ENCODE data around the gene RAP1GAP2.

Gene RAP1GAP2
- 99.3 to 156 (median 134) reads per million in 3 donors for total RNA-seq

DNA sequence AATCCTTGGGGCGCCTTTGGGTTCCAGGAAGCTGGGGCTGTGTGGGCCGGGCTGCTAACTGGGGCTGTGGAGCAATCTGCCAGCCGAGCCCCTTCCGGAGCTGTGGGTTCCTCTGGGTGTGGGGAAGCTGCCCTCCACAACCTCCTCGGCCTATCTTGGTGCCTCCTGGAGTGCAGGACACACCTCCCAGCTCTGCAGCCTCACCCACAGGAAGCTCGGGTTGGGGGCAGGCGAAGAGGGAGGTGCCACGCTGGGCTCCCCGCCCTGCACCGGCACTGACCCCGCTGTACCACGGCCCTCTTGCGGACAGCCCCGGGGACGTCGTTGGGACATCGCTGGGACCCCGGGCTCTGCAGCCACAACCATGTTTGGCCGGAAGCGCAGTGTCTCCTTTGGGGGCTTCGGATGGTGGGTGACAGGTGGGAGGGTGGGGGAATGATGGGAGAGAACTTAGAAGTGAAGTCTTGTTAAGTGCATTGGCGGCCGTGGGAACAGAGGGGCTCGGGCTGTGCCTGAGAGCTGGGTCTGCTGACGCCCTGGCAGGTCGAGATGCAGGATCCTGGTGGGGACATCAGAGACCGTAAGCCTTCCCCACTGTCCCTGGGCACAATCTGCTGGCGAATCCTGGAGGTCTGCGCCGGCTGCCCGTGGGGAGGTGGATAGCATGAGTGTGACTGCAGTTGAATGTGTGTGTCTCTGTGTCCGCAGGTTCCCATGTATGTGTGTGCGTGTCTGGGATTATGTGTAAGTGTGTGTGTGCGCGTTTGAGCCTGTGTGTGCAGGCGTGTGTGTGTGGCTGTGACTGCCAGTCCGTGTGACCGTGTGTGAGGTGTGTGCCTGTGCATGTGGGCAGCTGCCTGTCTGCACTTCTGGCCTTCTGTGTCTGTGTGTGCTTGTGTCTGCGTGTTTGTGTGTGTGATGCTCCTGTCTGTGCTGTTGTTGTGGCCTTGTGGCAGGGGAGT lies at the start of gene RAP1GAP2:
TSS of gene RAP1GAP2 (plus strand) at position 275 of the 962 bp plus-strand sequence. CDS start at position 365, 90 bp downstream.
- Histone ChIP-seq H3K27me3 (replicated peaks; ENCODE audit: control insufficient read depth, insufficient read depth, low read length, poor library complexity, severe bottlenecking) (no peaks in the 10 kb centered on the region), H3K9me3 (ENCODE audit: control insufficient read depth, low read length) (no peaks in the 10 kb centered on the region), H3K27ac (ENCODE audit: insufficient read depth, low read length, poor library complexity, severe bottlenecking) (peak within 1 kb of the TSS; percentile 50), H3K4me3 (ENCODE audit: insufficient read depth, low read depth, low read length, poor library complexity, severe bottlenecking) (peak within 1 kb of the TSS; percentile 78), H3K4me1 (ENCODE audit: control insufficient read depth, insufficient read depth, low read length, poor library complexity, severe bottlenecking) (peaks cover 65% of the 10 kb centered on the region), H3K36me3 (ENCODE audit: control insufficient read depth, insufficient read depth, low read length) (peaks cover 7% of the 10 kb centered on the region)
- DNase-seq: peak; percentile 69 to 74 (median 71)

- H3K27ac ChIP-seq (ENCODE audit: insufficient read depth, low read length, poor library complexity, severe bottlenecking): no peak within 1 kb of the TSS
- H3K36me3 ChIP-seq (ENCODE audit: control insufficient read depth, insufficient read depth, low read length): no peaks in the 10 kb centered on the region
- no peak within 1 kb of the TSS for H3K4me3 ChIP-seq (ENCODE audit: insufficient read depth, low read depth, low read length, poor library complexity, severe bottlenecking)
- H3K27me3 ChIP-seq (replicated peaks; ENCODE audit: control insufficient read depth, insufficient read depth, low read length, poor library complexity, severe bottlenecking): peaks cover 15% of the 10 kb centered on the region
- H3K9me3 ChIP-seq (ENCODE audit: control insufficient read depth, low read length): no peaks in the 10 kb centered on the region
- no peak for DNase-seq
- peaks cover 5% of the 10 kb centered on the region for H3K4me1 ChIP-seq (ENCODE audit: control insufficient read depth, insufficient read depth, low read length, poor library complexity, severe bottlenecking)
Observed at GRCh38 chr17:2749058-2749783, 47.0 kb upstream of the RAP1GAP2 start, which contains the start of gene CCDC92B. Gene CCDC92B (minus strand): TSS chr17:2749652. CDS start chr17:2735145, 14,507 bp downstream.

- Histone ChIP-seq H3K9me3 (ENCODE audit: control insufficient read depth, low read length) (no peaks in the 10 kb centered on the region), H3K4me3 (ENCODE audit: insufficient read depth, low read depth, low read length, poor library complexity, severe bottlenecking) (no peak overlapping the region), H3K4me1 (ENCODE audit: control insufficient read depth, insufficient read depth, low read length, poor library complexity, severe bottlenecking) (peaks cover 5% of the 10 kb centered on the region), H3K36me3 (ENCODE audit: control insufficient read depth, insufficient read depth, low read length) (no peaks in the 10 kb centered on the region), H3K27ac (ENCODE audit: insufficient read depth, low read length, poor library complexity, severe bottlenecking) (no peak overlapping the region), H3K27me3 (replicated peaks; ENCODE audit: control insufficient read depth, insufficient read depth, low read length, poor library complexity, severe bottlenecking) (peaks cover 15% of the 10 kb centered on the region)
- DNase-seq: peak; percentile 27 to 53 (median 48)
Observed at GRCh38 chr17:2749784-2750181, 46.5 kb upstream of the RAP1GAP2 start.

DNA sequence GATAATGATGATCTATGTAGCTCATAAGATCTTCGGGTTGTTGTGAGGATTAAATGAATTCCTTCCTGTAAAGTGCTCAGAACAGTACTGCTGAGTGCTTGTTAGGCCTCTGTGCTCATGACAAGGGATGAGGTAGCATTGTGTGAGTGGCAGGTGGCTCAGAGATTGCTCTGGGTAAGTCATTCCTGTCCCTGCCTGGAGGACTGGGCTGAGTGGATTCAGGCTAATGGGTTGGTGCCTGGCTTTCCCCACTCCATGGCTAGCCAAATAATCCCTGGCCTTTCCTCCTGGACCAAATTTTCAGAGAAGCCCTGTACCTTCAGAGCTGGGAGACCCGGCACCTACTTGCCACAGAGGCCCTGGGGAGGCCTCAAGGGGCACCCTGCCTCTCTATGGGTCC lies 45.5 kb upstream of the RAP1GAP2 start:
- no peak overlapping the region for H3K27ac ChIP-seq (ENCODE audit: insufficient read depth, low read length, poor library complexity, severe bottlenecking)
- H3K27me3 ChIP-seq (replicated peaks; ENCODE audit: control insufficient read depth, insufficient read depth, low read length, poor library complexity, severe bottlenecking): peaks cover 19% of the 10 kb centered on the region
- peaks cover 7% of the 10 kb centered on the region for H3K4me1 ChIP-seq (ENCODE audit: control insufficient read depth, insufficient read depth, low read length, poor library complexity, severe bottlenecking)
- no peaks in the 10 kb centered on the region for H3K36me3 ChIP-seq (ENCODE audit: control insufficient read depth, insufficient read depth, low read length)
- no peaks in the 10 kb centered on the region for H3K9me3 ChIP-seq (ENCODE audit: control insufficient read depth, low read length)
- no peak for DNase-seq
- no peak overlapping the region for H3K4me3 ChIP-seq (ENCODE audit: insufficient read depth, low read depth, low read length, poor library complexity, severe bottlenecking)

DNA sequence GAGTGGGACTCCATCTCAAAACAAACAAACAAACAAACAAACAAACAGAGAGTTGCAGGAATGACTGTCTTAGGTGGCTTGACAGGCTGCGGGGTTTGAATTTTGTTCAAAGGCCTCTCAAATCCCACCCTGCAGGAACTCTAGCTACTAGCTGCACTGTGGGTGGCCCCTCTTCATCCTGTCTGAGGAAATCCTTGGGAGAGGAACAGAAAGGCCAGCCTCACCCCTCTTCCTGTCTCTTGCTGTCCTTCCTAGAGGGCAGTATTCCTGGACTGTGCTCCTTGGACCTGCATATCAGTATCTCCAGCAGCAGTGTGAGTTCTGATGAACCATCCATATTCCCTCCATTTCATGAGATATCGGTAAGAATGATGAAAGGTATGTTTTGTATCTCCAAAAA lies 44.7 kb upstream of the RAP1GAP2 start:
- H3K27ac ChIP-seq (ENCODE audit: insufficient read depth, low read length, poor library complexity, severe bottlenecking): no peak overlapping the region
- H3K4me3 ChIP-seq (ENCODE audit: insufficient read depth, low read depth, low read length, poor library complexity, severe bottlenecking): no peak overlapping the region
- no peaks in the 10 kb centered on the region for H3K9me3 ChIP-seq (ENCODE audit: control insufficient read depth, low read length)
- peaks cover 15% of the 10 kb centered on the region for H3K4me1 ChIP-seq (ENCODE audit: control insufficient read depth, insufficient read depth, low read length, poor library complexity, severe bottlenecking)
- DNase-seq: no peak
- H3K36me3 ChIP-seq (ENCODE audit: control insufficient read depth, insufficient read depth, low read length): no peaks in the 10 kb centered on the region
- H3K27me3 ChIP-seq (replicated peaks; ENCODE audit: control insufficient read depth, insufficient read depth, low read length, poor library complexity, severe bottlenecking): peaks cover 25% of the 10 kb centered on the region

DNA sequence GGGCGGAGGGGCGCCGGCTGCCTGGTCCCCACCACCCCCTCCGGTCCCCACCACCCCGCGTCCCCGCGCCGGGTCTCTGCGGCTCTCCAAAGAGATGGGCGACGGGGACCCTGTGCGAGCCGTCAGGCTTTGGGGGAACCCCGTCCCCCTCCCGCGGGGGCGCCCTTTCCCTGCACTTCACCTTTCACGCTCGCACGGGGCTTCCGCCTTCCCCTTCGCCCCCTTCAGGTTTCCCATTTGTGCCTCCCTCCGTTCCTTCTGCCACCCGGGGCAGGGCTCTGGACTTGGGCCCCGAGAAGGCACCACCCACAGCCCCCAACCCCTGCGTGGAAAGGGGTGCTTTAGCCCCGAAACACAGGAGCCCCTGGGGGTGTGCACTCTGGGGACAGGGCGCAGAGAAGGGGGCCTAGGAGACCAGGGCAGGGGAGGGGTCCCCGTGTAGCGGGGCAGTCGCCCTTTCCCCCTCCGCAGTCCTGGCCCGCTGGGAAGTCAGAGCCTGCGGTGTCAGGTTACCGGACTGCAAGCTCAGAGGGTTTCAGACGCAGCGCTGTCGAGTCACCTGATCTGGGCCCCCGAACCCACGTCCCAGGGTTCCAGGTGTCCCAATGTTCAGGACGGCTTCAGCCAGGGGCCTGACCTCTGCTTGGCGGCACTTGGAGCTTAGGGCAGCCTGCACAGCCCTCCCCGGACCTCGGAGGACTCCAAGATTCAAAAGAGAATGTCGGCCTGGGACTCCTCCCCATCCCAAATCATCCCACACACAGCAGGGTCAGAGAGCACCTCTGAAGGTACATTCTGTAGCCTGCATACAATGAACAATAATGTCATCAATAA lies 40.1 kb upstream of the RAP1GAP2 start:
- no peaks in the 10 kb centered on the region for H3K36me3 ChIP-seq (ENCODE audit: control insufficient read depth, insufficient read depth, low read length)
- no peak for DNase-seq
- H3K4me3 ChIP-seq (ENCODE audit: insufficient read depth, low read depth, low read length, poor library complexity, severe bottlenecking): peak overlapping the region; percentile 32
- H3K9me3 ChIP-seq (ENCODE audit: control insufficient read depth, low read length): no peaks in the 10 kb centered on the region
- H3K4me1 ChIP-seq (ENCODE audit: control insufficient read depth, insufficient read depth, low read length, poor library complexity, severe bottlenecking): peaks cover 11% of the 10 kb centered on the region
- peaks cover 19% of the 10 kb centered on the region for H3K27me3 ChIP-seq (replicated peaks; ENCODE audit: control insufficient read depth, insufficient read depth, low read length, poor library complexity, severe bottlenecking)
- no peak overlapping the region for H3K27ac ChIP-seq (ENCODE audit: insufficient read depth, low read length, poor library complexity, severe bottlenecking)

- peaks cover 11% of the 10 kb centered on the region for H3K4me1 ChIP-seq (ENCODE audit: control insufficient read depth, insufficient read depth, low read length, poor library complexity, severe bottlenecking)
- DNase-seq: no peak
- no peak overlapping the region for H3K4me3 ChIP-seq (ENCODE audit: insufficient read depth, low read depth, low read length, poor library complexity, severe bottlenecking)
- peaks cover 19% of the 10 kb centered on the region for H3K27me3 ChIP-seq (replicated peaks; ENCODE audit: control insufficient read depth, insufficient read depth, low read length, poor library complexity, severe bottlenecking)
- H3K9me3 ChIP-seq (ENCODE audit: control insufficient read depth, low read length): no peaks in the 10 kb centered on the region
- H3K27ac ChIP-seq (ENCODE audit: insufficient read depth, low read length, poor library complexity, severe bottlenecking): no peak overlapping the region
- H3K36me3 ChIP-seq (ENCODE audit: control insufficient read depth, insufficient read depth, low read length): no peaks in the 10 kb centered on the region
Observed at GRCh38 chr17:2758870-2759269, 37.4 kb upstream of the RAP1GAP2 start.

DNA sequence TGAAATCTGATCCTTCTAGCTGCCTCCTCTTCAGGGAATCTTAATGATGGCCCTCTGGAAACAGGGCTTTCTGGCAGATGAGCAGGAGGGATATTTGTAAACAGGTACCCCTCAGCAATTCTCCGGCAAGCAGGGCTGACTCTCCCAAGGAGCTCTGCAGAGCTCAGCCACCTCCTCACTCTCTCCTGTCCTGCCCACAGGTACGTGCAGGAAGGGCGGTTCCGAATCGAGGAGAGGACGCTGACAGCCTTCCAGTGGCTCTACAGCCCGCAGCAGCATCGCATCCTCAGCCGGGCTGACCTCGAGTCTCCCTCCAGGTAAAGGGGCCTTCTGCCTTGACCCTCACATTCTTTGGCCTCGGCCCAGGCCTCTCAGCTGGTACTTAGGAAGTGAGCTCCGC lies 26.1 kb upstream of the RAP1GAP2 start:
- Histone ChIP-seq H3K4me3 (ENCODE audit: insufficient read depth, low read depth, low read length, poor library complexity, severe bottlenecking) (no peak overlapping the region), H3K36me3 (ENCODE audit: control insufficient read depth, insufficient read depth, low read length) (no peaks in the 10 kb centered on the region), H3K9me3 (ENCODE audit: control insufficient read depth, low read length) (no peaks in the 10 kb centered on the region), H3K27me3 (replicated peaks; ENCODE audit: control insufficient read depth, insufficient read depth, low read length, poor library complexity, severe bottlenecking) (no peaks in the 10 kb centered on the region), H3K4me1 (ENCODE audit: control insufficient read depth, insufficient read depth, low read length, poor library complexity, severe bottlenecking) (no peaks in the 10 kb centered on the region), H3K27ac (ENCODE audit: insufficient read depth, low read length, poor library complexity, severe bottlenecking) (no peak overlapping the region)
- no peak for DNase-seq

DNA sequence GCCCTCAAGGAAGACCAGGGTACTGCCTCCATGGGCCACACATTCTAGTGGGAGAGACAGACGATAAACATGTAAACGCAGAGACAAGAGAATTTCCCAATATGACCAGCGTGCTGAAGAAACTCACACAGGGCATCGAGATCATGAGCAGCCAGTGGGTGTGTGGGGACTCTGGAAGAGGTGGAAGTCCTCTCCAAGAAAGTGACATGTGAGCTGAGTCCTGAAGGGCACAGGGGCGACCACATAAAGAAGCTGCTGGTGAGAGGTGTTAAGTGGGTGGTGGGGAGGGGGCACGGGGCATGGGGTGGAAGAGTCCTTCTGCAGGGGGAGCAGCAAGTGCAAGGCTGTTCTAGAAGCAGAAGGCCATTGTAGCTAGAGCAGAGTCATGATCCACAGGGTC lies 21.0 kb upstream of the RAP1GAP2 start:
- no peaks in the 10 kb centered on the region for H3K9me3 ChIP-seq (ENCODE audit: control insufficient read depth, low read length)
- H3K4me3 ChIP-seq (ENCODE audit: insufficient read depth, low read depth, low read length, poor library complexity, severe bottlenecking): no peak overlapping the region
- no peak overlapping the region for H3K27ac ChIP-seq (ENCODE audit: insufficient read depth, low read length, poor library complexity, severe bottlenecking)
- DNase-seq: no peak
- peaks cover 8% of the 10 kb centered on the region for H3K4me1 ChIP-seq (ENCODE audit: control insufficient read depth, insufficient read depth, low read length, poor library complexity, severe bottlenecking)
- peaks cover 10% of the 10 kb centered on the region for H3K27me3 ChIP-seq (replicated peaks; ENCODE audit: control insufficient read depth, insufficient read depth, low read length, poor library complexity, severe bottlenecking)
- no peaks in the 10 kb centered on the region for H3K36me3 ChIP-seq (ENCODE audit: control insufficient read depth, insufficient read depth, low read length)

Measured in effector memory CD4-positive, alpha-beta T cell (primary cell).